ENCODE results near the gene AGFG2. TPM values are rescaled to one million over a fixed set of nuclear protein-coding genes. Genes with fewer than 3 reads are reported as not detected.
A peak's percentile ranks its signal among the peaks of the same experiment; 100 is the strongest.

The AGFG2 gene
- total and polyA plus RNA-seq, 12 donors: 14.0 to 175 (median 107) TPM

DNA sequence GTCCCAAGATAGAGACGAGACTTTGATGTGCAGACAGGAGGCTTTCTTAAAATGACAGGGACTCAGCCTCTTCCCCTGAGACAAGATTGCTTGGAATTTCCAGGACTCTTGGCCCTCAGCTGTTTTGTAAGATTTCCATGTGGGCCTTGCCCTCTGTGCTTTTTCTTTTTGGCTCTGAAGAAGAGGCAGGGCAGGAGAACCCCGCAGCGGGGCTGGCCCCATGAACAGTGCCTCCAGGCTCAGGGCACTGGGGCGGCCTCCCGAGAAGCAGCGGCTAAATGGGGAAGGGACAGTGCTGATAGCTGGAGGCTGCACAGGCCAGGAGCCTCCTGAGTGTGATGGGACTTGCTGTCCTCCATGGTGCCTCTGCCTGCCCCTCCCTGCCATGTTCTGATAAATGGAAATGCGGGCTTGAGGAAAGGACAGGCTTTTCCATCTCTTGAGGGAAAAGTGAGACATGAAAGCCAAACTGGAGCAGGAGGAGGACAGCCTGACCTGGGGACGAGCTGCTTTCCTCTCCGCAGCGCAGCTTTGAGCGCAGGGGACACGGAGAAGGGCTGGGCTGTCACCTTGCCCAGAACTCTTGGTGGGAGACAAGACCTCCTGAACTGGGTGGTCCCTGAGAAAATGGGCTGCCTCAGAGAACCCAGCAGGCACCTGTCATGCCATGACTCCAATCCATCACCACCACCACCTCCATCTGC, 22.6 kb downstream of the AGFG2 start:
- H3K4me1 ChIP-seq (replicated peaks in 1 of 2): peaks cover 2 to 20% of the 10 kb centered on the region in 2 donors
- TF ChIP-seq, protein P1, sequence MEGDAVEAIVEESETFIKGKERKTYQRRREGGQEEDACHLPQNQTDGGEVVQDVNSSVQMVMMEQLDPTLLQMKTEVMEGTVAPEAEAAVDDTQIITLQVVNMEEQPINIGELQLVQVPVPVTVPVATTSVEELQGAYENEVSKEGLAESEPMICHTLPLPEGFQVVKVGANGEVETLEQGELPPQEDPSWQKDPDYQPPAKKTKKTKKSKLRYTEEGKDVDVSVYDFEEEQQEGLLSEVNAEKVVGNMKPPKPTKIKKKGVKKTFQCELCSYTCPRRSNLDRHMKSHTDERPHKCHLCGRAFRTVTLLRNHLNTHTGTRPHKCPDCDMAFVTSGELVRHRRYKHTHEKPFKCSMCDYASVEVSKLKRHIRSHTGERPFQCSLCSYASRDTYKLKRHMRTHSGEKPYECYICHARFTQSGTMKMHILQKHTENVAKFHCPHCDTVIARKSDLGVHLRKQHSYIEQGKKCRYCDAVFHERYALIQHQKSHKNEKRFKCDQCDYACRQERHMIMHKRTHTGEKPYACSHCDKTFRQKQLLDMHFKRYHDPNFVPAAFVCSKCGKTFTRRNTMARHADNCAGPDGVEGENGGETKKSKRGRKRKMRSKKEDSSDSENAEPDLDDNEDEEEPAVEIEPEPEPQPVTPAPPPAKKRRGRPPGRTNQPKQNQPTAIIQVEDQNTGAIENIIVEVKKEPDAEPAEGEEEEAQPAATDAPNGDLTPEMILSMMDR (IDR thresholded peaks at IDR 0.05): no peak
- no peak for TF ChIP-seq POLR2A (IDR thresholded peaks at IDR 0.05)
- intact Hi-C loops (cut with DNase I): loop anchor here (5.0 kb wide), 2 partner anchors 84 to 94 kb away; partner anchors contain the start of gene TSC22D4 (in 1 of the 2)
- no peaks in the 10 kb centered on the region for H3K9me3 ChIP-seq (replicated peaks in 1 of 3)
- 91 to 97% (median 94%) methylated on average over 7 to 12 of the region's 12 CpGs for WGBS, 4 donors
- no peak for DNase-seq
- H3K27ac ChIP-seq: no peak overlapping the region
- H3K4me3 ChIP-seq: no peak overlapping the region
- no peaks in the 10 kb centered on the region for H3K27me3 ChIP-seq
- H3K36me3 ChIP-seq (replicated peaks in 1 of 2): peaks cover 0 to 73% of the 10 kb centered on the region in 2 donors

DNA sequence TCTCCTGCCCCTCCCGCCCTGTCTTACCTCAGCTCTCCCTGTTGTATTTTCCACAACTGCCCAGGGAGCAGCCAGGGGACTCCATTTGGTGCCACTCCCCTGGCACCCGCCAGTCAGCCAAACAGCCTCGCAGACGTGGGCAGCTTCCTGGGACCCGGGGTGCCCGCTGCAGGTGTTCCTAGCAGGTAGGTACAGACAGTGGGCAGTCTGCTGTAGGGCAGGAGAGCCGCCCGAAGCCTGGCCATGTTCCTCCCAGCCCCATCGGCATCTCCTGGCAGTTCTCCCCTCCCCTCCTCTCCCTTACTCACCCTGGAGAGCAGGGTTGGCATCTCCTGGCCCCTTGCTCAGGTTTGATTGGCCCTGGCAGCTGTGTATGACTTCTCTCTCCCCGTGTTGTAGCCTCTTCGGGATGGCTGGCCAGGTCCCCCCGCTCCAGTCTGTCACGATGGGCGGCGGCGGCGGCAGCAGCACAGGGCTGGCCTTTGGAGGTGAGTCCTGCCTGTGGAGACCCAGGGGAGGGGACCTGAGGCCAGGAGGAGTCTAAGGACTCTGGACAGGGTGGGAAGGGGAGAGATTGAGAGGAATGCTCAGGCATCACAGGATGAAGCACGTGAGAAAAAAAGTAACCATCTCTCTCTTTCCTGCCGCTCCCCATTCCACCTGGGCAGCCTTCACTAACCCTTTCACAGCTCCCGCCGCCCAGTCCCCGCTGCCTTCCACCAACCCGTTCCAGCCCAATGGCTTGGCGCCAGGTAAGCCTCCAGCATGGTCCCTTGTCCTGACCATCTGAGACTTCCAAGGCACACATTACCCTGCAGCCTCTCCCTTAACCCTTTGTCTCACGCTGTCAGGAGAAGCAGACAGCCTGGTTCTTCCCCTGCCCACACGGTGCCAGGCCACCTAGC, 23.4 kb downstream of the AGFG2 start:
- Histone ChIP-seq H3K27ac (no peak overlapping the region), H3K9me3 (replicated peaks in 1 of 3) (no peaks in the 10 kb centered on the region), H3K27me3 (no peaks in the 10 kb centered on the region), H3K4me3 (no peak overlapping the region), H3K36me3 (replicated peaks in 1 of 2) (peaks cover 0 to 67% of the 10 kb centered on the region in 2 donors), H3K4me1 (replicated peaks in 1 of 2) (peaks cover 10 to 22% of the 10 kb centered on the region in 2 donors)
- DNase-seq: peak in 1 of 7 donors; percentile 45
- TF ChIP-seq POLR2A (IDR thresholded peaks at IDR 0.05): no peak
- TF ChIP-seq, protein P1 (IDR thresholded peaks at IDR 0.05): no peak
- intact Hi-C loops (cut with DNase I): loop anchor here (5.0 kb wide), 2 partner anchors 85 to 95 kb away; partner anchors contain the start of gene TSC22D4 (in 1 of the 2)
- 89 to 91% (median 90%) methylated on average over 23 to 26 of the region's 26 CpGs for WGBS, 4 donors

DNA sequence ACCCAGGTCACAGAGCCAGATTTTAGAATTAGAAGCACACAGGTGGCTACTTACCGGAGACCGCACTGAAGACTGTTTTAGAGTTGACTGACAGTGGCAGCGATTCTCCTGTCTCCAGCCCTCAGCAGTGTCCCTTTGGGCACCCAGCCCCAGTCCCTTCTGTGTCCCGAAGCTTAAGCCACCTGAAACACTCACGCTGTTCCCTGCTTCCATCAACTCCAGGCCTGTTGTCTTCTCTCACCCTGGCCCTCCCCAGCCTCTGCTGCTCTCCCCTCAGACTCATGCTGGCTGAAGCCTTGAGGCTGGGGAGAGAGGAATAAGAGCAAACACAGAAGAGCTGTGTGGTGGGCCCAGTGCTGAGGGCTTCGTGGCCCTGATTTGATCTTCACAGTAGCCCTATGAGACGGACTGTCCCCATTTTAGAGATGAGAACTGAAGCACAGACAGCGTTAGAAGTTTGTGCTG, 24.1 kb downstream of the AGFG2 start:
- Histone ChIP-seq H3K9me3 (replicated peaks in 1 of 3) (no peaks in the 10 kb centered on the region), H3K27me3 (no peaks in the 10 kb centered on the region), H3K36me3 (replicated peaks in 1 of 2) (peaks cover 0 to 60% of the 10 kb centered on the region in 2 donors), H3K4me3 (no peak overlapping the region), H3K4me1 (replicated peaks in 1 of 2) (peaks cover 17 to 29% of the 10 kb centered on the region in 2 donors), H3K27ac (no peak overlapping the region)
- WGBS, 4 donors: 90 to 94% (median 93%) methylated on average over 8 of the region's 8 CpGs
- intact Hi-C loops (cut with DNase I): loop anchor here (5.0 kb wide), 2 partner anchors 86 to 96 kb away; partner anchors contain the start of gene TSC22D4 (in 1 of the 2)
- TF ChIP-seq, protein P1 (IDR thresholded peaks at IDR 0.05): no peak
- no peak for TF ChIP-seq POLR2A (IDR thresholded peaks at IDR 0.05)
- no peak for DNase-seq

All from adrenal gland (tissue), 12 donors.